Kidney (tissue), 14 donors: ENCODE results near the gene STK25. TPM values are rescaled to one million over a fixed set of nuclear protein-coding genes. Genes with fewer than 3 reads are reported as not detected.

ENCODE experiments used
- DNase-seq, 5 donors: peaks; one replicate each; pipeline ENCODE4 v3.0.0-alpha.2; 2013 to 2020
- FAIRE-seq: peaks from 2 replicates; lab custom pipeline; 2012; peaks lifted over from hg19 to GRCh38; lab: Jason Lieb, UNC
- H3K27ac ChIP-seq, 2 donors: one replicate each; pipeline ENCODE4 v1.7.0; 2013; ENCODE audit warnings: low read depth in 2 of 2, low read length in 2 of 2, inconsistent platforms in 1 of 2
- H3K27me3 ChIP-seq: one replicate; pipeline ENCODE4 v1.7.1; 2013; ENCODE audit warnings: low read length, inconsistent platforms; ENCODE audit not compliant: control insufficient read depth, insufficient read depth
- H3K36me3 ChIP-seq, 3 donors: one replicate each; pipeline versions ENCODE4 v1.7.0 to v1.7.1; 2013; ENCODE audit warnings: low read length in 3 of 3, control low read depth in 1 of 3, inconsistent platforms in 1 of 3; ENCODE audit not compliant: insufficient read depth in 3 of 3, control insufficient read depth in 2 of 3
- H3K4me1 ChIP-seq, 3 donors: one replicate each; pipeline versions ENCODE4 v1.7.0 to v1.7.1; 2013; ENCODE audit warnings: low read length in 3 of 3, inconsistent platforms in 1 of 3, low read depth in 1 of 3; ENCODE audit not compliant: control insufficient read depth in 2 of 3, insufficient read depth in 2 of 3
- H3K4me3 ChIP-seq, 3 donors: one replicate each; pipeline versions ENCODE4 v1.7.0 to v1.8.1; 2013; ENCODE audit warnings: low read length in 3 of 3, control low read depth in 1 of 3, inconsistent platforms in 1 of 3
- H3K9ac ChIP-seq, 3 donors: one replicate each; pipeline versions ENCODE4 v1.7.0 to v1.7.1; 2013; ENCODE audit warnings: low read length in 3 of 3, control low read depth in 1 of 3, inconsistent platforms in 1 of 3
- H3K9me3 ChIP-seq, 3 donors: one replicate each; pipeline versions ENCODE4 v1.7.0 to v1.7.1; 2013; ENCODE audit warnings: low read length in 3 of 3, control low read depth in 1 of 3, inconsistent platforms in 1 of 3; ENCODE audit not compliant: control insufficient read depth in 2 of 3, insufficient read depth in 1 of 3
- intact Hi-C: fragments of 100-400 bp; cut with DNase I; formaldehyde crosslinking; loops from one replicate; pipeline ENCODE4 v1.11.1; 2022
- polyA plus RNA-seq: library from polyadenylated mRNA; stranded (reverse); fragments of 350-450 nt; fragmentation: Illumina TruSeq; extraction: RNeasy Lipid Tissue Mini Kit (QIAGEN cat#74804); gene quantifications from one replicate; pipeline ENCODE4 v1.2.3, GENCODE V29; 2014; ENCODE audit warnings: low read depth, low replicate concordance; ENCODE audit not compliant: insufficient read depth
- total RNA-seq: library from RNA; stranded (reverse); fragmentation: NEBNext Ultra II Directional; extraction: Animal tissue kit (Norgen Biotek cat#: 25700); gene quantifications from one replicate; pipeline ENCODE4 v1.2.1, GENCODE V29; 2021
- TF ChIP-seq, protein P1 (sequence below): IDR thresholded peaks from 3 replicates; pipeline ENCODE4 v1.5.1; 2012; ENCODE audit warnings: mild to moderate bottlenecking, moderate library complexity, borderline replicate concordance; ENCODE audit not compliant: insufficient read depth; ENCODE audit errors: extremely low read depth
- donor health status: control.
- donor health status: control.
- donor health status: control.
- donor health status: control.
- donor health status: control.
- donor health status: DM: yes; HTN: yes; CAD: no.
- donor health status: Normal renal cell carcinoma (clear cell type).

The STK25 gene
- total and polyA plus RNA-seq, 2 donors from 2014 or later, result 119 to 151 TPM

DNA sequence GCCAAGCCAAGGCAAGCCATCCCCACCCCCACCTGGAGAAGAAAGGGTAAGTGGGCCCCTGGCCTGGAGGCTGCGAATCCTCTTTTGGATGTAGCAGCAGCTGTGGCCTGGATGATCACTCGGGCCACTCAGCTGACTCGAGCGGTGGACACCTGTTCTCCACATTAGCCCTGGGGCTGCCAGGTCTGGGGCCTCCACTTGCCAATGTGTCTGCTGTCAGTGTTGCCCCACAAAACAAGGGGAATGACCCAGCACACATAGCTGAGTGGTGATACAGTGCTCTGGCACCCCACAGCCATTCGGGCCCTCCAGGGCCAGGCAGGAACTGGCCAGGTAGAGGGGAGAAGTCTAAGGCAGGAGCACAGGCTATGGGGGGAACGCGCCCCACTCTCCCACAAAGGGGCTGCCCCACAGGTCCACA, 2.6 kb downstream of the STK25 start:
- Histone ChIP-seq H3K27ac (no peak overlapping the region), H3K27me3 (no peaks in the 10 kb centered on the region), H3K4me1 (peaks cover 0 to 17% (median 4%) of the 10 kb centered on the region in 3 donors), H3K4me3 (no peak overlapping the region), H3K36me3 (peaks cover 0 to 4% (median 0%) of the 10 kb centered on the region in 3 donors), H3K9me3 (no peaks in the 10 kb centered on the region), H3K9ac (no peak overlapping the region)
- DNase-seq, result no peak
- intact Hi-C loops, result no loop called here
- no peak for FAIRE-seq
- TF ChIP-seq, protein P1, sequence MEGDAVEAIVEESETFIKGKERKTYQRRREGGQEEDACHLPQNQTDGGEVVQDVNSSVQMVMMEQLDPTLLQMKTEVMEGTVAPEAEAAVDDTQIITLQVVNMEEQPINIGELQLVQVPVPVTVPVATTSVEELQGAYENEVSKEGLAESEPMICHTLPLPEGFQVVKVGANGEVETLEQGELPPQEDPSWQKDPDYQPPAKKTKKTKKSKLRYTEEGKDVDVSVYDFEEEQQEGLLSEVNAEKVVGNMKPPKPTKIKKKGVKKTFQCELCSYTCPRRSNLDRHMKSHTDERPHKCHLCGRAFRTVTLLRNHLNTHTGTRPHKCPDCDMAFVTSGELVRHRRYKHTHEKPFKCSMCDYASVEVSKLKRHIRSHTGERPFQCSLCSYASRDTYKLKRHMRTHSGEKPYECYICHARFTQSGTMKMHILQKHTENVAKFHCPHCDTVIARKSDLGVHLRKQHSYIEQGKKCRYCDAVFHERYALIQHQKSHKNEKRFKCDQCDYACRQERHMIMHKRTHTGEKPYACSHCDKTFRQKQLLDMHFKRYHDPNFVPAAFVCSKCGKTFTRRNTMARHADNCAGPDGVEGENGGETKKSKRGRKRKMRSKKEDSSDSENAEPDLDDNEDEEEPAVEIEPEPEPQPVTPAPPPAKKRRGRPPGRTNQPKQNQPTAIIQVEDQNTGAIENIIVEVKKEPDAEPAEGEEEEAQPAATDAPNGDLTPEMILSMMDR, result no peak

DNA sequence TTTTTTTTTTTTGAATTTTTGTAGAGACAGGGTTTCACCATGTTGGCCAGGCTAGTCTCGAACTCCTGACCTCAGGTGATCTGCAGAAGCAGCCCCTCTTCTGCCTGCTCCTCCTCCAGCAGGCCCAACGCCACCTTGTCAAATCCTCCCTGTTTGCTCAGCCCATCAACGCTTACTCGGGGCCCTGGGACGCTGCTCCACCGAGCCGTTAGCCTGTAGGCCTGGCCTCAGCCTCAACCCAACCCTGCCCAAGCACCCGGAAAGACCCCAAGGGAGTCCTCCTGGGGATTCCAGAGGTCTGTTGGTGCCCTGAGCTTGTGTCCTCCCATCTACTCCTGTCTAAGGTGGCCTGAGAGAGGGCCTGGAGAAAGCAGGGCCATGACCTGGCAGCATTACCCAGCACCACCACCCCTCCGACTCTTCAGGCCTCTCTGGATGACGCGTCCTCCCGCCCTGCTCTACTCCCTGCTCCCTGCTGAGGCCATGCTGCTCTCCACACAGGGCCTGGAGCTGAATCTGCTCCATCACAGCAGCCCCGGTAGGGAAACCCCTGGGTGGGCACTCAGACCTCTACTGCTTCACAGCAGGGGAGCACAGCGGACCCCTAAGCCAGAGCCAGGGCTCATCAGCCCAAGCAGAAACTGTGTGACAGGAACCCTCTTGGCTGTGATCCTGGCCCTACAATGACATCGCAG, 3.2 kb downstream of the STK25 start:
- intact Hi-C loops, result no loop called here
- no peak for DNase-seq
- Histone ChIP-seq H3K27ac (no peak overlapping the region), H3K36me3 (peaks cover 0 to 4% (median 0%) of the 10 kb centered on the region in 3 donors), H3K27me3 (no peaks in the 10 kb centered on the region), H3K4me1 (peaks cover 0 to 17% (median 4%) of the 10 kb centered on the region in 3 donors), H3K9ac (no peak overlapping the region), H3K4me3 (no peak overlapping the region), H3K9me3 (no peaks in the 10 kb centered on the region)
- FAIRE-seq, result no peak
- TF ChIP-seq, protein P1, result no peak

DNA sequence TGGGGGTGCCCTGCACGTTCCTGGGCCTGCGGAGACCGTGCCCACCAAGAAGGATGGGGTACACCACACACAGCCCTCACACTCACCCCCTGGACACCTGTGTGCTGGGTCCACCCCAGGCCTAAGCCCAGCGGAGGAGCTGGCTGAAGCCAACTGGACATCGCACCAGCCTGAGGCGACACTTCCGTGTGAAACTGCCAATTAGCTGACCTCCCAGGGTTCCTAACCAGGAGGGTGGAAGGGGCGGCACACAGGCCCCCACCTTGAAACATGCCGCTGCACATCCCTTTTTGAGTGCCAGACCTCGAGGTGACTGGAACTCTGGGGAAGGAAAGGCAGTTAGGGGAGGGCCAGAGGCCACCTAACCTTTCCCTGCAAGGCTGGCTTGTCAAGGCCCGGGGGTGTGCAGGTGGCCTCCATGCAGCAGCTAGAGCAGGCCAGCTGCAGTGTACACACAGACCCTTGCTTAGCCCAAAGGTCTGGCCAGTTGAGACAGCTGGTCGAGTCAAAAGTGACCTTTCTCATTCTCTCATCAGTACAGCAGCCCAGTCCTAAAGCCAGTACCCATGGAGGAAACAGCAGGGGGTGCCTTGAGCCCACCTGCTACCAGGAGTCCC, 4.5 kb downstream of the STK25 start:
- no peak for FAIRE-seq
- intact Hi-C loops, result no loop called here

More for the DNA sequence above, 4.5 kb downstream of the STK25 start:
- Histone ChIP-seq H3K36me3 (peaks cover 0 to 4% (median 0%) of the 10 kb centered on the region in 3 donors), H3K9me3 (no peaks in the 10 kb centered on the region), H3K4me1 (peaks cover 0 to 11% (median 0%) of the 10 kb centered on the region in 3 donors), H3K4me3 (no peak overlapping the region), H3K27me3 (no peaks in the 10 kb centered on the region), H3K27ac (no peak overlapping the region), H3K9ac (no peak overlapping the region)
- TF ChIP-seq, protein P1, result no peak
- DNase-seq, result no peak
